HCT116 (cell line): ENCODE data around the gene FAR1. TPM values are rescaled to one million over a fixed set of nuclear protein-coding genes. Genes with fewer than 3 reads are reported as not detected.

Source experiments
- ATAC-seq: fragments of 200-7000 bp; cut with Tn5 transposase; 2 replicates; pipeline ENCODE4 v1.9.1; 2020; ENCODE audit warnings: mild to moderate bottlenecking, moderate library complexity
- BruUV-seq: library from RNA; stranded (reverse); fragments of 400-500 nt; replicated peaks from 2 replicates; lab custom pipeline; 2021; lab: Mats Ljungman, UMichigan
- CTCF ChIA-PET: fragments of 300-600 bp; sonication (Branson Sonifier 250); formaldehyde crosslinking; loops from one replicate; lab custom pipeline; 2021; ENCODE audit warnings: antibody characterized with exemption; lab: Charles Lee
- POLR2A ChIA-PET: fragments of 300-600, 350-600 bp; sonication (Branson Sonifier 250); formaldehyde crosslinking; loops from one replicate; lab custom pipeline; 2021; ENCODE audit warnings: antibody characterized with exemption; lab: Charles Lee
- RAD21 ChIA-PET, 2 experiments: fragments of 300-600 bp; sonication (Branson Sonifier 250); formaldehyde crosslinking; loops; one replicate each; lab custom pipeline; 2023; ENCODE audit warnings: low total read pairs in 2 of 2; ENCODE audit not compliant: uncharacterized antibody in 2 of 2, unreplicated experiment in 2 of 2, low non-redundant PET in 1 of 2; lab: Charles Lee
- DNase-seq: peaks from one replicate; pipeline ENCODE4 v3.0.0-alpha.2; 2010; ENCODE audit warnings: low read depth, low spot score
- H2AFZ ChIP-seq: fragments of 200-600 bp; shearing (Covaris generic), sonication (generic); 2 replicates; pipeline ENCODE4 v1.6.1; 2017; ENCODE audit warnings: low read depth, mixed run types, mixed read lengths, antibody characterized with exemption, low read length; ENCODE audit not compliant: poor library complexity, severe bottlenecking
- H3K27ac ChIP-seq: 2 replicates; pipeline ENCODE4 v1.5.1; 2012; ENCODE audit warnings: low read depth, low read length
- H3K27me3 ChIP-seq: fragments of 200-600 bp; sonication (generic); 2 replicates; pipeline ENCODE4 v1.6.1; 2016; ENCODE audit warnings: mixed run types, low read length, mixed read lengths; ENCODE audit not compliant: insufficient read depth
- H3K36me3 ChIP-seq, 2 experiments: fragments of 200-500 bp in 1 of 2; fragments of 200-600 bp in 1 of 2; sonication (Bioruptor generic) in 1 of 2; sonication (generic) in 1 of 2; 2 replicates each; pipeline versions ENCODE4 v1.5.1 to v1.6.1; 2014 to 2016; ENCODE audit warnings: low read length in 2 of 2, inconsistent platforms in 1 of 2, mixed read lengths in 1 of 2, mixed run types in 1 of 2; ENCODE audit not compliant: insufficient read depth in 2 of 2, control insufficient read depth in 1 of 2
- H3K4me1 ChIP-seq, 2 experiments: fragments of 200-600 bp in 1 of 2; sonication (generic) in 1 of 2; 2 replicates each; pipeline versions ENCODE4 v1.5.1 to v1.6.1; 2012 to 2017; ENCODE audit warnings: low read length in 2 of 2, inconsistent platforms in 1 of 2, mild to moderate bottlenecking in 1 of 2, mixed read lengths in 1 of 2, mixed run types in 1 of 2, moderate library complexity in 1 of 2; ENCODE audit not compliant: insufficient read depth in 2 of 2, control insufficient read depth in 1 of 2
- H3K4me2 ChIP-seq: fragments of 200-600 bp; sonication (generic); 2 replicates; pipeline ENCODE4 v1.6.1; 2017; ENCODE audit warnings: mixed run types, low read length, mixed read lengths
- H3K4me3 ChIP-seq, 2 experiments: fragments of 200-600 bp in 1 of 2; sonication (generic) in 1 of 2; replicated peaks in 1 of 2; 2 replicates each; pipeline ENCODE4 v1.5.1; 2011 to 2016; ENCODE audit warnings: low read length in 2 of 2, control low read depth in 1 of 2, low read depth in 1 of 2, mild to moderate bottlenecking in 1 of 2, mixed read lengths in 1 of 2, mixed run types in 1 of 2
- H3K79me2 ChIP-seq: fragments of 200-600 bp; sonication (generic); 2 replicates; pipeline ENCODE4 v1.6.1; 2017; ENCODE audit warnings: mild to moderate bottlenecking, mixed run types, low read length, moderate library complexity, mixed read lengths; ENCODE audit not compliant: insufficient read depth
- H3K9ac ChIP-seq: fragments of 200-600 bp; sonication (generic); 2 replicates; pipeline ENCODE4 v1.6.1; 2016; ENCODE audit warnings: low read length, mixed read lengths
- H3K9me2 ChIP-seq: fragments of 200-600 bp; sonication (generic), shearing (Covaris generic); 2 replicates; pipeline ENCODE4 v1.6.1; 2017; ENCODE audit warnings: mixed run types, mild to moderate bottlenecking, moderate library complexity; ENCODE audit not compliant: insufficient read depth
- H3K9me3 ChIP-seq, 2 experiments: fragments of 200-500 bp in 1 of 2; fragments of 200-600 bp in 1 of 2; sonication (Bioruptor generic) in 1 of 2; sonication (generic) in 1 of 2; 2 replicates each; pipeline ENCODE4 v1.6.1; 2014 to 2017; ENCODE audit warnings: low read length in 2 of 2, mixed read lengths in 2 of 2, inconsistent platforms in 1 of 2, low read depth in 1 of 2, mild to moderate bottlenecking in 1 of 2, mixed run types in 1 of 2, moderate library complexity in 1 of 2; ENCODE audit not compliant: control insufficient read depth in 1 of 2, insufficient read depth in 1 of 2
- H4K20me1 ChIP-seq: fragments of 200-600 bp; sonication (generic), shearing (Covaris generic); 2 replicates; pipeline ENCODE4 v1.6.1; 2017; ENCODE audit warnings: mixed run types, mild to moderate bottlenecking, moderate library complexity; ENCODE audit not compliant: insufficient read depth
- ATF3 ChIP-seq: IDR thresholded peaks from 2 replicates; pipeline ENCODE4 v1.6.1; 2012
- CBX3 ChIP-seq: IDR thresholded peaks from 2 replicates; pipeline ENCODE4 v1.6.1; 2012; ENCODE audit warnings: low read depth
- ELF1 ChIP-seq: IDR thresholded peaks from 2 replicates; pipeline ENCODE4 v1.6.1; 2012; ENCODE audit warnings: low read depth, borderline replicate concordance
- JUND ChIP-seq: IDR thresholded peaks from 2 replicates; pipeline ENCODE4 v1.6.1; 2012
- POLR2A ChIP-seq: IDR thresholded peaks from 2 replicates; pipeline ENCODE4 v1.7.0; 2011; ENCODE audit warnings: borderline replicate concordance; ENCODE audit not compliant: insufficient read depth, insufficient read length; ENCODE audit errors: extremely low read depth
- POLR2AphosphoS5 ChIP-seq: IDR thresholded peaks from 2 replicates; pipeline ENCODE4 v1.6.1; 2011; ENCODE audit warnings: mild to moderate bottlenecking, low read depth, low read length, moderate library complexity
- RAD21 ChIP-seq: IDR thresholded peaks from 2 replicates; pipeline ENCODE4 v1.6.1; 2012; ENCODE audit warnings: low read depth, mild to moderate bottlenecking
- REST ChIP-seq: IDR thresholded peaks from 2 replicates; pipeline ENCODE4 v1.6.1; 2012; ENCODE audit warnings: low read depth
- SIN3A ChIP-seq: IDR thresholded peaks from 2 replicates; pipeline ENCODE4 v1.6.1; 2012; ENCODE audit warnings: low read depth
- SP1 ChIP-seq: IDR thresholded peaks from 2 replicates; pipeline ENCODE4 v1.6.1; 2012; ENCODE audit warnings: low read depth
- ZBTB33 ChIP-seq: IDR thresholded peaks from 2 replicates; pipeline ENCODE4 v1.6.1; 2011; ENCODE audit warnings: mild to moderate bottlenecking, low read length, moderate library complexity; ENCODE audit not compliant: insufficient replicate concordance; ENCODE audit errors: extremely low read depth
- ZFX ChIP-seq: fragments of 450-650 bp; IDR thresholded peaks from 2 replicates; pipeline ENCODE4 v1.6.1; 2017
- ZNF274 ChIP-seq: fragments of 200-500 bp; sonication (Bioruptor generic); IDR thresholded peaks from 2 replicates; pipeline ENCODE4 v1.6.1; 2014; ENCODE audit warnings: mild to moderate bottlenecking, low read depth, low read length, inconsistent platforms
- intact Hi-C: fragments of 100-400 bp; cut with micrococcal nuclease; formaldehyde crosslinking; loops from 2 replicates; pipeline ENCODE4 v1.10.0; 2022
- total RNA-seq: library from RNA; stranded (reverse); gene quantifications from one replicate; pipeline ENCODE4 v1.2.1, GENCODE V29; 2021; ENCODE audit not compliant: unreplicated experiment

Gene FAR1
- total RNA-seq, 1 experiment from 2014 or later = 74.3 TPM

GRCh38 chr11:13669544-13670488 is 1.3 kb downstream of the FAR1 start (continued):
- TF ChIP-seq REST (no peak), SIN3A (no peak)
- TF ChIP-seq, all 23 proteins: peak for 0

GRCh38 chr11:13672576-13673210 is 4.2 kb downstream of the FAR1 start:
- ChIA-PET CTCF (no interaction called here), POLR2A (no interaction called here), RAD21 (no interaction called here)
- Histone ChIP-seq H3K36me3 (no peaks in the 10 kb centered on the region), H4K20me1 (peaks cover 18% of the 10 kb centered on the region; the same call in 1 of the 2 replicates), H3K4me1 (peaks cover 3 to 13% of the 10 kb centered on the region in 2 experiments; a peak in 3 of 4 replicates), H3K79me2 (peaks cover 92% of the 10 kb centered on the region), H3K27ac (no peak overlapping the region), H2AFZ (no peak overlapping the region), H3K4me2 (no peak overlapping the region), H3K4me3 (no peak overlapping the region), H3K9ac (no peak overlapping the region), H3K9me3 (no peaks in the 10 kb centered on the region), H3K9me2 (no peaks in the 10 kb centered on the region), H3K27me3 (no peaks in the 10 kb centered on the region)
- BruUV-seq = no TSS peak
- ATAC-seq (no peak), DNase-seq (no peak)
- intact Hi-C loops = no loop called here
- TF ChIP-seq ATF3 (no peak), ELF1 (no peak), CBX3 (no peak), ZNF274 (no peak), POLR2A (no peak), JUND (no peak), REST (no peak), ZFX (no peak), SIN3A (no peak), SP1 (no peak), ZBTB33 (no peak), RAD21 (no peak), POLR2AphosphoS5 (no peak)
